CD4-positive, alpha-beta T cell (primary cell): ENCODE results near the gene NKD1. TPM values are rescaled to one million over a fixed set of nuclear protein-coding genes. Genes with fewer than 3 reads are reported as not detected.

ENCODE experiments used
- ATAC-seq: fragments of 200-7000 bp; cut with Tn5 transposase; one replicate; pipeline ENCODE4 v1.10.0; 2022; ENCODE audit warnings: mild to moderate bottlenecking; ENCODE audit not compliant: poor library complexity
- CTCF ChIA-PET: fragments of 350-600 bp; sonication (Branson Sonifier 250); formaldehyde crosslinking; loops from one replicate; lab custom pipeline; 2021; ENCODE audit warnings: antibody characterized with exemption, inconsistent platforms; lab: Charles Lee
- POLR2A ChIA-PET: fragments of 350-600 bp; sonication (Branson Sonifier 250); formaldehyde crosslinking; loops from one replicate; lab custom pipeline; 2021; ENCODE audit warnings: antibody characterized with exemption, inconsistent platforms; lab: Charles Lee
- DNase-seq, 14 experiments: peaks; one replicate each; pipeline ENCODE4 v3.0.0-alpha.2; 2013 to 2020; ENCODE audit warnings: mixed read lengths in 2 of 14
- H3K27ac ChIP-seq, 2 donors: one replicate each; pipeline versions ENCODE4 v1.5.1 to v1.7.0; 2013; ENCODE audit warnings: low read length in 2 of 2, low read depth in 1 of 2, mild to moderate bottlenecking in 1 of 2
- H3K27me3 ChIP-seq, 2 experiments: 1 replicate in 1 of 2; 2 replicates in 1 of 2; pipeline versions ENCODE4 v1.6.1 to v1.7.0; 2013; ENCODE audit warnings: low read length in 2 of 2, control low read depth in 1 of 2, mild to moderate bottlenecking in 1 of 2, moderate library complexity in 1 of 2; ENCODE audit not compliant: insufficient read depth in 2 of 2, control insufficient read depth in 1 of 2
- H3K36me3 ChIP-seq: one replicate; pipeline ENCODE4 v1.6.1; 2013; ENCODE audit warnings: low read length, control low read depth; ENCODE audit not compliant: insufficient read depth
- H3K4me1 ChIP-seq: one replicate; pipeline ENCODE4 v1.6.1; 2013; ENCODE audit warnings: low read length, control low read depth; ENCODE audit not compliant: insufficient read depth
- H3K4me3 ChIP-seq: one replicate; pipeline ENCODE4 v1.5.1; 2013; ENCODE audit warnings: mild to moderate bottlenecking, low read length, moderate library complexity
- H3K9me3 ChIP-seq, 2 experiments: 1 replicate in 1 of 2; 2 replicates in 1 of 2; pipeline versions ENCODE4 v1.6.1 to v1.7.0; 2013; ENCODE audit warnings: low read length in 2 of 2, mild to moderate bottlenecking in 2 of 2, control low read depth in 1 of 2, moderate library complexity in 1 of 2; ENCODE audit not compliant: control insufficient read depth in 1 of 2, insufficient read depth in 1 of 2
- H3K27ac Mint-ChIP-seq: one replicate; pipeline ENCODE4 v1.8.0; 2020; ENCODE audit warnings: mixed read lengths
- H3K27me3 Mint-ChIP-seq: one replicate; pipeline ENCODE4 v1.8.0; 2021; ENCODE audit warnings: mixed read lengths
- H3K36me3 Mint-ChIP-seq: one replicate; pipeline ENCODE4 v1.8.0; 2021; ENCODE audit warnings: low read depth, mixed read lengths
- H3K4me1 Mint-ChIP-seq: one replicate; pipeline ENCODE4 v1.8.0; 2021; ENCODE audit warnings: low read depth, mixed read lengths
- H3K4me3 Mint-ChIP-seq: one replicate; pipeline ENCODE4 v1.8.0; 2020; ENCODE audit warnings: mild to moderate bottlenecking, mixed read lengths
- H3K9me3 Mint-ChIP-seq: one replicate; pipeline ENCODE4 v1.8.0; 2020; ENCODE audit warnings: mixed read lengths
- intact Hi-C, 2 experiments: fragments of 100-400 bp; cut with DNase I in 1 of 2; cut with micrococcal nuclease in 1 of 2; formaldehyde crosslinking; loops; one replicate each; pipeline versions ENCODE4 v1.15.1 to v1.9.0; 2023 to 2025; cut with DNase I, micrococcal nuclease
- total RNA-seq, 174 experiments: library from RNA in 2 of 174; stranded (reverse) in 2 of 174; gene quantifications; one replicate each; pipeline ENCODE4 v1.2.3 and lab custom pipeline; 2021 to 2026
- TF ChIP-seq, protein P1 (sequence below): fragments of 200-600 bp; IDR thresholded peaks from one replicate; pipeline ENCODE4 v1.8.0; 2022; ENCODE audit warnings: antibody characterized with exemption, mild to moderate bottlenecking

NKD1 gene
- total RNA-seq, 2 experiments from 2014 or later, result 6.1 to 9.8 TPM

- Histone ChIP-seq H3K27ac (no peak overlapping the region), H3K36me3 (peaks cover 7% of the 10 kb centered on the region), H3K4me3 (no peak overlapping the region), H3K4me1 (peaks cover 5% of the 10 kb centered on the region), H3K9me3 (peaks cover 0 to 5% of the 10 kb centered on the region in 2 experiments), H3K27me3 (no peaks in the 10 kb centered on the region)
- H3K36me3 Mint-ChIP-seq, result peaks cover 23% of the 10 kb centered on the region
- no peaks in the 10 kb centered on the region for H3K9me3 Mint-ChIP-seq
- ATAC-seq (no peak), DNase-seq (no peak)
- ChIA-PET POLR2A (no interaction called here), CTCF (no interaction called here)
- H3K27me3 Mint-ChIP-seq, result no peaks in the 10 kb centered on the region
- H3K4me1 Mint-ChIP-seq, result peaks cover 21% of the 10 kb centered on the region
- intact Hi-C loops, result no loop called here
- no peak overlapping the region for H3K27ac Mint-ChIP-seq
- no peak overlapping the region for H3K4me3 Mint-ChIP-seq
- TF ChIP-seq, protein P1, sequence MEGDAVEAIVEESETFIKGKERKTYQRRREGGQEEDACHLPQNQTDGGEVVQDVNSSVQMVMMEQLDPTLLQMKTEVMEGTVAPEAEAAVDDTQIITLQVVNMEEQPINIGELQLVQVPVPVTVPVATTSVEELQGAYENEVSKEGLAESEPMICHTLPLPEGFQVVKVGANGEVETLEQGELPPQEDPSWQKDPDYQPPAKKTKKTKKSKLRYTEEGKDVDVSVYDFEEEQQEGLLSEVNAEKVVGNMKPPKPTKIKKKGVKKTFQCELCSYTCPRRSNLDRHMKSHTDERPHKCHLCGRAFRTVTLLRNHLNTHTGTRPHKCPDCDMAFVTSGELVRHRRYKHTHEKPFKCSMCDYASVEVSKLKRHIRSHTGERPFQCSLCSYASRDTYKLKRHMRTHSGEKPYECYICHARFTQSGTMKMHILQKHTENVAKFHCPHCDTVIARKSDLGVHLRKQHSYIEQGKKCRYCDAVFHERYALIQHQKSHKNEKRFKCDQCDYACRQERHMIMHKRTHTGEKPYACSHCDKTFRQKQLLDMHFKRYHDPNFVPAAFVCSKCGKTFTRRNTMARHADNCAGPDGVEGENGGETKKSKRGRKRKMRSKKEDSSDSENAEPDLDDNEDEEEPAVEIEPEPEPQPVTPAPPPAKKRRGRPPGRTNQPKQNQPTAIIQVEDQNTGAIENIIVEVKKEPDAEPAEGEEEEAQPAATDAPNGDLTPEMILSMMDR, result no peak
These were observed 32.1 kb downstream of the NKD1 start for GRCh38 chr16:50580180-50580798.

- ChIA-PET POLR2A (no interaction called here), CTCF (no interaction called here)
- DNase-seq (no peak), ATAC-seq (no peak)
- TF ChIP-seq, protein P1, result no peak
- H3K4me1 ChIP-seq, result peaks cover 5% of the 10 kb centered on the region
- peaks cover 7% of the 10 kb centered on the region for H3K36me3 ChIP-seq
- no peak overlapping the region for H3K4me3 ChIP-seq
- Mint-ChIP-seq H3K9me3 (no peaks in the 10 kb centered on the region), H3K27ac (no peak overlapping the region), H3K36me3 (peaks cover 18% of the 10 kb centered on the region), H3K4me1 (peaks cover 18% of the 10 kb centered on the region), H3K4me3 (no peak overlapping the region), H3K27me3 (no peaks in the 10 kb centered on the region)
- H3K9me3 ChIP-seq, result peaks cover 0 to 5% of the 10 kb centered on the region in 2 experiments
- H3K27ac ChIP-seq, result no peak overlapping the region
- no peaks in the 10 kb centered on the region for H3K27me3 ChIP-seq
- intact Hi-C loops, result no loop called here
These were observed 33.6 kb downstream of the NKD1 start for GRCh38 chr16:50581845-50582244.

GRCh38 chr16:50583211-50583610, 35.0 kb downstream of the NKD1 start:
- Histone ChIP-seq H3K4me3 (no peak overlapping the region), H3K9me3 (peaks cover 0 to 5% of the 10 kb centered on the region in 2 experiments), H3K4me1 (peaks cover 6% of the 10 kb centered on the region), H3K27ac (no peak overlapping the region), H3K27me3 (no peaks in the 10 kb centered on the region), H3K36me3 (peaks cover 7% of the 10 kb centered on the region)
- TF ChIP-seq, protein P1, result no peak
- DNase-seq, result no peak
- CTCF ChIA-PET, result no interaction called here
- Mint-ChIP-seq H3K9me3 (no peaks in the 10 kb centered on the region), H3K4me1 (peaks cover 26% of the 10 kb centered on the region), H3K27ac (peak overlapping the region; percentile 29), H3K4me3 (no peak overlapping the region), H3K27me3 (no peaks in the 10 kb centered on the region), H3K36me3 (peaks cover 25% of the 10 kb centered on the region)
- intact Hi-C loops, result no loop called here
- no peak for ATAC-seq
- POLR2A ChIA-PET, result no interaction called here
